B cell (primary cell): ENCODE data around the gene TAF10.

ENCODE experiments used
- EZH2 ChIP-seq: IDR thresholded peaks from 2 replicates; pipeline ENCODE4 v1.6.1; 2012; ENCODE audit warnings: borderline replicate concordance, low read depth, mild to moderate bottlenecking, moderate library complexity, low read length; ENCODE audit not compliant: insufficient read depth, poor library complexity, severe bottlenecking
- TF ChIP-seq, protein P1 (sequence below): fragments of 200-600 bp; IDR thresholded peaks from one replicate; pipeline ENCODE4 v1.8.0; 2022; ENCODE audit warnings: antibody characterized with exemption, mild to moderate bottlenecking

DNA sequence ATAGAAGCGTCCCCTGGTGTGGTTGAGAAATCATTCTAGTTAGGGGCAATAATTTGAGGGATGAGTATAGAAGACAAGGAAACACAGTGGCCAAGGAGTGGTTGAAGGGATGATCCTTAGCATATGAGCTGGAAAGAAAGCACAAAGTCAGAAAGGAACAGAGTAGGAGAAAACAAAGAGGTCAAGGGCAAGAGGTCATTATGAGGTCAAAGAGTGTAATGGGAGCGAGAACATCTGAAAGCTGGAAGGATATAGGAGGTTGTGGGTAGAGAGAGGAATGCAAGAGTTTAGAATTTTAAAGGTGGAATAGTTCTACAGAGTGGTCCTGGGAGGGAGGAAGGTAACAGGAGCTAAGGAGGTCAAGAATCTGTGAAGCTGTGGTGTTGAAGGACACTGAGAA is 41.6 kb upstream of the TAF10 start:
- TF ChIP-seq, protein P1, sequence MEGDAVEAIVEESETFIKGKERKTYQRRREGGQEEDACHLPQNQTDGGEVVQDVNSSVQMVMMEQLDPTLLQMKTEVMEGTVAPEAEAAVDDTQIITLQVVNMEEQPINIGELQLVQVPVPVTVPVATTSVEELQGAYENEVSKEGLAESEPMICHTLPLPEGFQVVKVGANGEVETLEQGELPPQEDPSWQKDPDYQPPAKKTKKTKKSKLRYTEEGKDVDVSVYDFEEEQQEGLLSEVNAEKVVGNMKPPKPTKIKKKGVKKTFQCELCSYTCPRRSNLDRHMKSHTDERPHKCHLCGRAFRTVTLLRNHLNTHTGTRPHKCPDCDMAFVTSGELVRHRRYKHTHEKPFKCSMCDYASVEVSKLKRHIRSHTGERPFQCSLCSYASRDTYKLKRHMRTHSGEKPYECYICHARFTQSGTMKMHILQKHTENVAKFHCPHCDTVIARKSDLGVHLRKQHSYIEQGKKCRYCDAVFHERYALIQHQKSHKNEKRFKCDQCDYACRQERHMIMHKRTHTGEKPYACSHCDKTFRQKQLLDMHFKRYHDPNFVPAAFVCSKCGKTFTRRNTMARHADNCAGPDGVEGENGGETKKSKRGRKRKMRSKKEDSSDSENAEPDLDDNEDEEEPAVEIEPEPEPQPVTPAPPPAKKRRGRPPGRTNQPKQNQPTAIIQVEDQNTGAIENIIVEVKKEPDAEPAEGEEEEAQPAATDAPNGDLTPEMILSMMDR: no peak
- TF ChIP-seq EZH2: no peak
